DND-41 (cell line): Measurements from ENCODE around the gene TBCK.

Experiments
- ATAC-seq: fragments of 200-7000 bp; cut with Tn5 transposase; 3 replicates; pipeline ENCODE4 v1.9.1; 2021; ENCODE audit warnings: low read depth; ENCODE audit not compliant: insufficient read depth
- DNase-seq: peaks from one replicate; pipeline ENCODE4 v3.0.0-alpha.2; 2020
- H2AFZ ChIP-seq: 2 replicates; pipeline ENCODE4 v1.6.0; 2012; ENCODE audit warnings: low read depth, low read length
- H3K27ac ChIP-seq: 2 replicates; pipeline ENCODE4 v1.5.1; 2012; ENCODE audit warnings: low read length, inconsistent platforms
- H3K27me3 ChIP-seq: fragments of 200-600 bp; sonication (generic); 2 replicates; pipeline ENCODE4 v1.6.0; 2012; ENCODE audit warnings: low read length, mild to moderate bottlenecking, inconsistent platforms; ENCODE audit not compliant: insufficient read depth, poor library complexity
- H3K36me3 ChIP-seq: 2 replicates; pipeline ENCODE4 v1.5.1; 2012; ENCODE audit warnings: low read length, inconsistent platforms; ENCODE audit not compliant: insufficient read depth
- H3K4me1 ChIP-seq: 2 replicates; pipeline ENCODE4 v1.5.1; 2012; ENCODE audit warnings: mild to moderate bottlenecking, low read length; ENCODE audit not compliant: insufficient read depth
- H3K4me2 ChIP-seq: 2 replicates; pipeline ENCODE4 v1.6.0; 2012; ENCODE audit warnings: mild to moderate bottlenecking, moderate library complexity, low read length, inconsistent platforms; ENCODE audit not compliant: insufficient read depth
- H3K4me3 ChIP-seq, 2 experiments: fragments of 200-600 bp in 1 of 2; shearing (Covaris generic) in 1 of 2; 2 replicates each; pipeline ENCODE4 v1.5.1; 2012 to 2016; ENCODE audit warnings: inconsistent platforms in 2 of 2, low read length in 2 of 2, mild to moderate bottlenecking in 2 of 2, low read depth in 1 of 2, moderate library complexity in 1 of 2
- H3K79me2 ChIP-seq: 2 replicates; pipeline ENCODE4 v1.6.0; 2012; ENCODE audit warnings: low read length, inconsistent platforms; ENCODE audit not compliant: insufficient read depth
- H3K9ac ChIP-seq: 2 replicates; pipeline ENCODE4 v1.6.0; 2012; ENCODE audit warnings: low read depth, mild to moderate bottlenecking, inconsistent platforms, low read length, moderate library complexity
- H3K9me3 ChIP-seq: 2 replicates; pipeline ENCODE4 v1.5.1; 2012; ENCODE audit warnings: low read length, moderate library complexity, mild to moderate bottlenecking, inconsistent platforms; ENCODE audit not compliant: insufficient read depth, severe bottlenecking
- H4K20me1 ChIP-seq: 2 replicates; pipeline ENCODE4 v1.6.0; 2012; ENCODE audit warnings: low read length; ENCODE audit not compliant: insufficient read depth
- EZH2 ChIP-seq: IDR thresholded peaks from 3 replicates; pipeline ENCODE4 v1.6.1; 2012; ENCODE audit warnings: borderline replicate concordance, low read depth, mild to moderate bottlenecking, moderate library complexity, low read length, inconsistent platforms; ENCODE audit not compliant: severe bottlenecking
- TF ChIP-seq, protein P1 (sequence below): IDR thresholded peaks from 2 replicates; pipeline ENCODE4 v1.5.1; 2012; ENCODE audit warnings: borderline replicate concordance, low read length, moderate library complexity, mild to moderate bottlenecking; ENCODE audit not compliant: poor library complexity, severe bottlenecking; ENCODE audit errors: extremely low read depth

TBCK gene

DNA sequence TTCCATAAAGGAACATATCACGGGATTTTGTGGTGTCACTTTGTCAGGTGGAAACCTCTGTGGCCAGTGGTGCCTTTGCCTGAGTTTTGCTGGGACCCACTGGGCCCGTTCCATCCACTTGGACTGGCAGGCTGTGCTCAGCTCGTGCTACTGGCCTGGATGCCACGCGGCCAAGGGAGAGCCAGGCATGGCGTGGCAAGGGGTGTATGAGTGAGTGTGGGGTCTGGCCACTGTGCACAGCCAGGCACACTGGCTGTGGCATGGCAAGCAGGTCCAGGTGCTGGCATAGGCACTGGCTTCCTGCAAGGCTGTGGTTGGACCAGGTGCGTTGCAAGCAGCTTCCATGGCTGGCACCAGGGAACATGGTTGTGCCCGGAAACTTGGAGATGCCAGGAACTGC, 60.8 kb downstream of the TBCK start:
- H4K20me1 ChIP-seq, result no peaks in the 10 kb centered on the region
- H3K79me2 ChIP-seq, result no peaks in the 10 kb centered on the region
- peaks cover 3% of the 10 kb centered on the region for H3K9me3 ChIP-seq
- ATAC-seq (no peak), DNase-seq (no peak)
- no peak for TF ChIP-seq EZH2
- TF ChIP-seq, protein P1, sequence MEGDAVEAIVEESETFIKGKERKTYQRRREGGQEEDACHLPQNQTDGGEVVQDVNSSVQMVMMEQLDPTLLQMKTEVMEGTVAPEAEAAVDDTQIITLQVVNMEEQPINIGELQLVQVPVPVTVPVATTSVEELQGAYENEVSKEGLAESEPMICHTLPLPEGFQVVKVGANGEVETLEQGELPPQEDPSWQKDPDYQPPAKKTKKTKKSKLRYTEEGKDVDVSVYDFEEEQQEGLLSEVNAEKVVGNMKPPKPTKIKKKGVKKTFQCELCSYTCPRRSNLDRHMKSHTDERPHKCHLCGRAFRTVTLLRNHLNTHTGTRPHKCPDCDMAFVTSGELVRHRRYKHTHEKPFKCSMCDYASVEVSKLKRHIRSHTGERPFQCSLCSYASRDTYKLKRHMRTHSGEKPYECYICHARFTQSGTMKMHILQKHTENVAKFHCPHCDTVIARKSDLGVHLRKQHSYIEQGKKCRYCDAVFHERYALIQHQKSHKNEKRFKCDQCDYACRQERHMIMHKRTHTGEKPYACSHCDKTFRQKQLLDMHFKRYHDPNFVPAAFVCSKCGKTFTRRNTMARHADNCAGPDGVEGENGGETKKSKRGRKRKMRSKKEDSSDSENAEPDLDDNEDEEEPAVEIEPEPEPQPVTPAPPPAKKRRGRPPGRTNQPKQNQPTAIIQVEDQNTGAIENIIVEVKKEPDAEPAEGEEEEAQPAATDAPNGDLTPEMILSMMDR, result no peak
- no peak overlapping the region for H3K4me3 ChIP-seq
- H3K4me2 ChIP-seq, result no peak overlapping the region
- H3K36me3 ChIP-seq, result peaks cover 18% of the 10 kb centered on the region
- no peaks in the 10 kb centered on the region for H3K27me3 ChIP-seq
- H3K4me1 ChIP-seq, result no peaks in the 10 kb centered on the region
- H3K9ac ChIP-seq, result no peak overlapping the region
- H2AFZ ChIP-seq, result no peak overlapping the region
- no peak overlapping the region for H3K27ac ChIP-seq

DNA sequence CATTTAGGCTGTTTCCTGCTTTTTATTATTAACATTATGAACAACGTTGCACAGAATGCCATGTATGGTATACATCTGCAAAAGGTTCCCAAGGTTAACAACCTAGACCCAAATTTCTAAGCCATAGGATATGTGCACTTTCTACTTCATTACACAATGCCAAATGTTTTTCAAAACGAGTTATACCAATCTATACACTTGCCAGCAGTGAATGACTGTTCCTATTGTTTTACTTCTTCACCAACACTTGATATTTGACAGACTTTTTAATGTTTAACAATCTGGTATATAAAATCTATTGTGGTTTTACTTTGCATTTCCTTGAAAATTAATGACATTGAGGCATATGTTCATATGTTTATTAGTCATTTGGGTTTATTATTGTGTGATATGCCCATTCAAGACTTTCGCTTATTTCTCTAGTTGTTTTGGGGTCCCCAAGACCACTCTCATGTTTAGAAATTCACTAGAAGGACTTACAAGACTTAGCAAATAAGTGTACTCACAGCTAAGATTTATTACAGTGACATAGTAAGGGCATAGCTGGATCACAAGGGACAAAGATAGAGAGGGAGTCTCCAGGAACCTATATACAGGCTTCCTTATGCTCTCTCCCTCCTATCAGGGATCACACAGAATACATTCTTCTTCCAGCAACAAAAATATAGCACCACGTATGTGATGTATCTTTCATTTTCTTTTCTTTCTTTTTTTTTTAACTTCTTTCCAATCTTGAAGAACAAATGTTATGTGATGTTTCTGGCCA, 62.5 kb downstream of the TBCK start:
- TF ChIP-seq, protein P1, result no peak
- no peak for TF ChIP-seq EZH2
- no peak for ATAC-seq
- no peak for DNase-seq

DNA sequence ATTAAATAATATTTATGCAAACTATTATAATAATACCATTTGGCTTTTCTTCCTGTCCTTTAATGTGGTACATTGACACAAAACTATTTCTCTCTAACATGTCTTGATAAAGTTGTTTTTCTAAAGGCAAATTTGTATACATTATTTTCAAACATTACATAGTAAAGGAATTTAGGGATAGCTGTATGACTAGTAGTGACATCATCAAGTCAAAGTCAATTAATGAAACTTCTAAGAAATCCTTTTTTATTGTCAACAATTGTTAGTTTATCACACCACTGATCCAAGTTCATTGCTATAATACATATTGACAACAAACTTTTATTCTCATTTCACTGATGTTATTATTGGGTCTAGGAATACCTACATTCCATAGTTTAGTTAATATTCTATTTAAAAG, 68.4 kb downstream of the TBCK start:
- H3K4me3 ChIP-seq, result no peak overlapping the region
- H3K79me2 ChIP-seq, result no peaks in the 10 kb centered on the region
- H4K20me1 ChIP-seq, result no peaks in the 10 kb centered on the region
- H3K4me1 ChIP-seq, result no peaks in the 10 kb centered on the region
- ATAC-seq (no peak), DNase-seq (no peak)
- H3K27ac ChIP-seq, result no peak overlapping the region
- H3K9me3 ChIP-seq, result no peaks in the 10 kb centered on the region
- H3K36me3 ChIP-seq, result peaks cover 3% of the 10 kb centered on the region; the same call in 1 of the 2 replicates
- H3K4me2 ChIP-seq, result no peak overlapping the region
- TF ChIP-seq EZH2, result no peak
- TF ChIP-seq, protein P1, result no peak
- H3K9ac ChIP-seq, result no peak overlapping the region
- no peak overlapping the region for H2AFZ ChIP-seq
- no peaks in the 10 kb centered on the region for H3K27me3 ChIP-seq

More for the DNA sequence above, 62.5 kb downstream of the TBCK start:
- Histone ChIP-seq H3K27ac (no peak overlapping the region), H2AFZ (no peak overlapping the region), H3K27me3 (no peaks in the 10 kb centered on the region), H3K9me3 (peaks cover 3% of the 10 kb centered on the region), H3K4me1 (no peaks in the 10 kb centered on the region), H3K4me3 (no peak overlapping the region), H4K20me1 (no peaks in the 10 kb centered on the region), H3K9ac (no peak overlapping the region), H3K36me3 (peaks cover 18% of the 10 kb centered on the region), H3K4me2 (no peak overlapping the region), H3K79me2 (no peaks in the 10 kb centered on the region)

DNA sequence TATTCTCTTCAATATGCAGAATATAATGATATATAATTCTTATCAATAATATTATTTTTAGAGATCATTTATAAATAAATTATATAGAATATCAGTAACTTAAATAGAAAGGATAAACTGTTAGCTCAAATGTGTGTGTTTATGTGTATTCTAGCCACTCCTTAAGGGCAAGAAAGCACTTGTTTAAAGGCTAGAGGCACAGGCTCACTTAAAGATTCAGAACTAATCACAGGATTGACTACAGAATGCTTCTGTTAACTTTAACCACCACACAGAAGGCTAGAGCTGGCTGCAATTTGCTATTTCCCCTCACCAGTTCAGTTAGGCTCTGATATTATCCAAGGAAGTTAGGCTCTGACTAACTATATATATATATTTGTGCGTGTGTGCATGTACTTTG, 69.6 kb downstream of the TBCK start:
- DNase-seq, result no peak
- Histone ChIP-seq H4K20me1 (no peaks in the 10 kb centered on the region), H3K4me1 (no peaks in the 10 kb centered on the region), H3K36me3 (peaks cover 3% of the 10 kb centered on the region; the same call in 1 of the 2 replicates), H3K79me2 (no peaks in the 10 kb centered on the region), H3K4me3 (no peak overlapping the region), H3K27me3 (no peaks in the 10 kb centered on the region), H3K4me2 (no peak overlapping the region), H2AFZ (no peak overlapping the region), H3K9ac (no peak overlapping the region), H3K27ac (no peak overlapping the region), H3K9me3 (no peaks in the 10 kb centered on the region)
- no peak for TF ChIP-seq EZH2
- TF ChIP-seq, protein P1, result no peak
- ATAC-seq, result no peak
